ENCODE measurements around the gene MSL3. TPM values are rescaled to one million over a fixed set of nuclear protein-coding genes. Genes with fewer than 3 reads are reported as not detected.

The MSL3 gene
- total RNA-seq, 4 donors from 2014 or later, result 16.2 to 26.9 (median 22.4) TPM

GRCh38 chrX:11745881-11746280 lies 12.2 kb upstream of the MSL3 start:
- Histone ChIP-seq H3K36me3 (no peaks in the 10 kb centered on the region), H3K4me1 (no peaks in the 10 kb centered on the region), H3K4me3 (no peak overlapping the region), H3K9me3 (no peaks in the 10 kb centered on the region), H3K27ac (no peak overlapping the region), H3K27me3 (no peaks in the 10 kb centered on the region)
- ATAC-seq, result no peak
- 50% methylated on average over 2 of the region's 2 CpGs; no CpG with 5 or more reads in 1 of the 2 donors for WGBS, 2 donors (ENCODE audit: low coverage in 1 of 2)
- no peak for TF ChIP-seq POLR2AphosphoS5 (IDR thresholded peaks at IDR 0.05)
- no peak for TF ChIP-seq CTCF (IDR thresholded peaks at IDR 0.05)
- TF ChIP-seq POLR2A (IDR thresholded peaks at IDR 0.05), result no peak
- no peak for TF ChIP-seq EP300 (IDR thresholded peaks at IDR 0.05)

- TF ChIP-seq EP300 (IDR thresholded peaks at IDR 0.05), result no peak
- no peak for TF ChIP-seq CTCF (IDR thresholded peaks at IDR 0.05)
- TF ChIP-seq POLR2A (IDR thresholded peaks at IDR 0.05), result no peak
- no peaks in the 10 kb centered on the region for H3K36me3 ChIP-seq
- no peaks in the 10 kb centered on the region for H3K4me1 ChIP-seq
- ATAC-seq, result no peak
- 46 to 63% methylated on average over 4 of the region's 4 CpGs for WGBS, 2 donors (ENCODE audit: low coverage in 1 of 2)
- no peak overlapping the region for H3K4me3 ChIP-seq
- H3K27ac ChIP-seq, result no peak overlapping the region
- no peaks in the 10 kb centered on the region for H3K27me3 ChIP-seq
- no peaks in the 10 kb centered on the region for H3K9me3 ChIP-seq
Observed at GRCh38 chrX:11750046-11750445, 8.0 kb upstream of the MSL3 start.

GRCh38 chrX:11750694-11751093 lies 7.3 kb upstream of the MSL3 start:
- ATAC-seq, result no peak
- Histone ChIP-seq H3K27ac (no peak overlapping the region), H3K36me3 (no peaks in the 10 kb centered on the region), H3K4me1 (no peaks in the 10 kb centered on the region), H3K4me3 (no peak overlapping the region), H3K27me3 (no peaks in the 10 kb centered on the region), H3K9me3 (no peaks in the 10 kb centered on the region)
- TF ChIP-seq EP300 (IDR thresholded peaks at IDR 0.05) (no peak), POLR2A (IDR thresholded peaks at IDR 0.05) (no peak), POLR2AphosphoS5 (IDR thresholded peaks at IDR 0.05) (no peak), CTCF (IDR thresholded peaks at IDR 0.05) (no peak)
- WGBS, 2 donors (ENCODE audit: low coverage in 1 of 2), result 40 to 100% methylated on average over 2 to 3 of the region's 4 CpGs

- no peak overlapping the region for H3K27ac ChIP-seq
- ATAC-seq, result no peak
- no peaks in the 10 kb centered on the region for H3K9me3 ChIP-seq
- TF ChIP-seq CTCF (IDR thresholded peaks at IDR 0.05), result no peak
- TF ChIP-seq POLR2AphosphoS5 (IDR thresholded peaks at IDR 0.05), result no peak
- TF ChIP-seq EP300 (IDR thresholded peaks at IDR 0.05), result no peak
- no peak for TF ChIP-seq POLR2A (IDR thresholded peaks at IDR 0.05)
- no peaks in the 10 kb centered on the region for H3K27me3 ChIP-seq
- no peaks in the 10 kb centered on the region for H3K36me3 ChIP-seq
- H3K4me3 ChIP-seq, result no peak overlapping the region
- H3K4me1 ChIP-seq, result no peaks in the 10 kb centered on the region
Observed at GRCh38 chrX:11751261-11751660, 6.8 kb upstream of the MSL3 start.

GRCh38 chrX:11753668-11754067 lies 4.4 kb upstream of the MSL3 start:
- TF ChIP-seq EP300 (IDR thresholded peaks at IDR 0.05), result no peak
- no peak overlapping the region for H3K27ac ChIP-seq
- H3K36me3 ChIP-seq, result no peaks in the 10 kb centered on the region
- no peaks in the 10 kb centered on the region for H3K27me3 ChIP-seq
- ATAC-seq, result no peak
- H3K4me3 ChIP-seq, result no peak overlapping the region
- WGBS, 2 donors (ENCODE audit: low coverage in 1 of 2), result 79% methylated on average over 2 of the region's 2 CpGs; no CpG with 5 or more reads in 1 of the 2 donors
- no peaks in the 10 kb centered on the region for H3K9me3 ChIP-seq
- peaks cover 0 to 7% (median 0%) of the 10 kb centered on the region in 3 donors for H3K4me1 ChIP-seq

Measured in gastroesophageal sphincter (tissue), 4 donors.